Fibroblast of lung (primary cell): ENCODE results near the gene TRPM3.

ENCODE experiments used
- EZH2 ChIP-seq: IDR thresholded peaks from 2 replicates; pipeline ENCODE4 v1.5.1; 2012; ENCODE audit warnings: low read length, control low read depth, mild to moderate bottlenecking; ENCODE audit errors: missing control alignments
- TF ChIP-seq, protein P1 (sequence below), 2 donors: IDR thresholded peaks in 1 of 2; conservative IDR thresholded peaks in 1 of 2; 1 replicate in 1 of 2; 2 replicates in 1 of 2; pipeline ENCODE4 v1.5.1; 2011 to 2012; ENCODE audit warnings: low read length in 2 of 2, control low read depth in 1 of 2, inconsistent platforms in 1 of 2, low read depth in 1 of 2, mild to moderate bottlenecking in 1 of 2

DNA sequence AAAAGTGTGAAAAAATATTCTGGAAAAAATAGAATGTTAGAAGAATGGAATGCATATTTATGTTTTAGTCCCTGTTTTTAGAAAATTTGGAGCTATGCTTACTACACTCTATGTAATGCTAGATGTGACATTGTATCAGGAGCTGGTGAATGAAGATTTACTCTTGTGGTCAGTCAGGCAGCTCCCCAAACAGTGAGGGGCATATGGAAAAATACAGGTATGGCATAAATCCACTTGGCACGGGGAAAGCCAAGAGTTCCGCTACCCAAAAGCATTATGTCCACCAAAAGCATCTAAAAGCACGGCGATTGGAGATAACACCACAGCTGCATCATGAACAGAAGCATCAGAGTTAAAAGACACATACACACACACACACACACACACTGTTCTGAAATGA is 486.7 kb downstream of the TRPM3 start:
- TF ChIP-seq, protein P1, sequence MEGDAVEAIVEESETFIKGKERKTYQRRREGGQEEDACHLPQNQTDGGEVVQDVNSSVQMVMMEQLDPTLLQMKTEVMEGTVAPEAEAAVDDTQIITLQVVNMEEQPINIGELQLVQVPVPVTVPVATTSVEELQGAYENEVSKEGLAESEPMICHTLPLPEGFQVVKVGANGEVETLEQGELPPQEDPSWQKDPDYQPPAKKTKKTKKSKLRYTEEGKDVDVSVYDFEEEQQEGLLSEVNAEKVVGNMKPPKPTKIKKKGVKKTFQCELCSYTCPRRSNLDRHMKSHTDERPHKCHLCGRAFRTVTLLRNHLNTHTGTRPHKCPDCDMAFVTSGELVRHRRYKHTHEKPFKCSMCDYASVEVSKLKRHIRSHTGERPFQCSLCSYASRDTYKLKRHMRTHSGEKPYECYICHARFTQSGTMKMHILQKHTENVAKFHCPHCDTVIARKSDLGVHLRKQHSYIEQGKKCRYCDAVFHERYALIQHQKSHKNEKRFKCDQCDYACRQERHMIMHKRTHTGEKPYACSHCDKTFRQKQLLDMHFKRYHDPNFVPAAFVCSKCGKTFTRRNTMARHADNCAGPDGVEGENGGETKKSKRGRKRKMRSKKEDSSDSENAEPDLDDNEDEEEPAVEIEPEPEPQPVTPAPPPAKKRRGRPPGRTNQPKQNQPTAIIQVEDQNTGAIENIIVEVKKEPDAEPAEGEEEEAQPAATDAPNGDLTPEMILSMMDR (conservative IDR thresholded peaks at IDR 0.05 in 1 of 2, IDR thresholded peaks at IDR 0.05 in 1 of 2; ENCODE audit: low read depth in 1 of 2, low read length in 2 of 2): no peak
- no peak for TF ChIP-seq EZH2
